Vagina (tissue), 2 donors: Measurements from ENCODE around the gene ANGPT4.

Experiments used
- POLR2A ChIP-seq, 2 donors: fragments of 450-650 bp; IDR thresholded peaks; one replicate each; pipeline ENCODE4 v1.6.1; 2017; ENCODE audit warnings: antibody characterized with exemption in 2 of 2, mild to moderate bottlenecking in 2 of 2, moderate library complexity in 2 of 2
- TF ChIP-seq, protein P1 (sequence below), 3 experiments: fragments of 450-650 bp in 2 of 3; fragments of 200-600 bp in 1 of 3; sonication (generic) in 1 of 3; IDR thresholded peaks; one replicate each; pipeline ENCODE4 v1.5.1; 2017 to 2019; ENCODE audit warnings: antibody characterized with exemption in 3 of 3, mild to moderate bottlenecking in 2 of 3, moderate library complexity in 2 of 3

DNA sequence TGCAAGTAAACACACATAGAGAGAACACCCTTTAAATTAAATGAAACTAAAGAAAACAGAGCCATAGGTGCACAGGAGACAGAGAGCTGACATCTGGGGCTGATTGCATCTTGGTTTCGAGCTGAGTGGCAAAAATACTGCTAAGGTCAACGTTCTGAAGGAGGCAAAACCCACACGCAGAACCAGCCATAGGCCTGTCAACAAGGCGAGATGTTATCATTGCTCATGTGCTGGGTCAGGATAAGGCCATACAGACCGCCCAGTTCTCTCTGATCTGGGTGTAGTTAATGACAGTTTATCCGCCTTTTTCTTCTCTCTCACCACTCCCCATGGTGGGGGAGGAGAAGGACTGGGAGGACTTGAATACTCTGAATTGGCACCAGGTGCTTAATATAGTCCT, 87.1 kb downstream of the ANGPT4 start:
- TF ChIP-seq, protein P1, sequence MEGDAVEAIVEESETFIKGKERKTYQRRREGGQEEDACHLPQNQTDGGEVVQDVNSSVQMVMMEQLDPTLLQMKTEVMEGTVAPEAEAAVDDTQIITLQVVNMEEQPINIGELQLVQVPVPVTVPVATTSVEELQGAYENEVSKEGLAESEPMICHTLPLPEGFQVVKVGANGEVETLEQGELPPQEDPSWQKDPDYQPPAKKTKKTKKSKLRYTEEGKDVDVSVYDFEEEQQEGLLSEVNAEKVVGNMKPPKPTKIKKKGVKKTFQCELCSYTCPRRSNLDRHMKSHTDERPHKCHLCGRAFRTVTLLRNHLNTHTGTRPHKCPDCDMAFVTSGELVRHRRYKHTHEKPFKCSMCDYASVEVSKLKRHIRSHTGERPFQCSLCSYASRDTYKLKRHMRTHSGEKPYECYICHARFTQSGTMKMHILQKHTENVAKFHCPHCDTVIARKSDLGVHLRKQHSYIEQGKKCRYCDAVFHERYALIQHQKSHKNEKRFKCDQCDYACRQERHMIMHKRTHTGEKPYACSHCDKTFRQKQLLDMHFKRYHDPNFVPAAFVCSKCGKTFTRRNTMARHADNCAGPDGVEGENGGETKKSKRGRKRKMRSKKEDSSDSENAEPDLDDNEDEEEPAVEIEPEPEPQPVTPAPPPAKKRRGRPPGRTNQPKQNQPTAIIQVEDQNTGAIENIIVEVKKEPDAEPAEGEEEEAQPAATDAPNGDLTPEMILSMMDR (IDR thresholded peaks at IDR 0.05) = no peak
- no peak for TF ChIP-seq POLR2A (IDR thresholded peaks at IDR 0.05)
